Ramos (cell line): Measurements from ENCODE around the gene ABLIM2.

Source experiments
- in situ Hi-C: fragments of 300-500 bp; cut with MboI; formaldehyde crosslinking; loops from one replicate; pipeline ENCODE4 v1.14.3; 2022; ENCODE audit warnings: low sequenced_read_pairs; ENCODE audit not compliant: unreplicated experiment

ABLIM2 gene

GRCh38 chr4:8016527-8016926, 142.1 kb downstream of the ABLIM2 start:
- in situ Hi-C loops, result no loop called here

- in situ Hi-C loops, result no loop called here
Observed at GRCh38 chr4:8015512-8015911, 143.1 kb downstream of the ABLIM2 start.

GRCh38 chr4:8013976-8014726, 144.5 kb downstream of the ABLIM2 start:
- in situ Hi-C loops, result no loop called here

- in situ Hi-C loops, result no loop called here
Observed at GRCh38 chr4:8012517-8012916, 146.1 kb downstream of the ABLIM2 start.

GRCh38 chr4:8010618-8011017, 148.0 kb downstream of the ABLIM2 start:
- in situ Hi-C loops, result no loop called here

- in situ Hi-C loops, result no loop called here
Observed at GRCh38 chr4:8009710-8010511, 148.7 kb downstream of the ABLIM2 start.

- in situ Hi-C loops, result no loop called here
Observed at GRCh38 chr4:8009097-8009496, 149.5 kb downstream of the ABLIM2 start.

- in situ Hi-C loops, result no loop called here
Observed at GRCh38 chr4:8008391-8008790, 150.2 kb downstream of the ABLIM2 start.

- in situ Hi-C loops, result no loop called here
Observed at GRCh38 chr4:8007581-8007980, 151.0 kb downstream of the ABLIM2 start.

- in situ Hi-C loops, result no loop called here
Observed at GRCh38 chr4:8006471-8006870, 152.1 kb downstream of the ABLIM2 start.

- in situ Hi-C loops, result no loop called here
Observed at GRCh38 chr4:8005814-8006215, 152.8 kb downstream of the ABLIM2 start.

GRCh38 chr4:8005033-8005808, 153.4 kb downstream of the ABLIM2 start:
- in situ Hi-C loops, result no loop called here

GRCh38 chr4:8004066-8004465, 154.5 kb downstream of the ABLIM2 start:
- in situ Hi-C loops, result no loop called here

- in situ Hi-C loops, result no loop called here
Observed at GRCh38 chr4:8002525-8003309, 155.9 kb downstream of the ABLIM2 start.

GRCh38 chr4:8001564-8002355, 156.9 kb downstream of the ABLIM2 start:
- in situ Hi-C loops, result no loop called here

GRCh38 chr4:8000721-8001491, 157.7 kb downstream of the ABLIM2 start:
- in situ Hi-C loops, result no loop called here

GRCh38 chr4:8000247-8000646, 158.4 kb downstream of the ABLIM2 start:
- in situ Hi-C loops, result no loop called here

GRCh38 chr4:7999695-8000094, 158.9 kb downstream of the ABLIM2 start:
- in situ Hi-C loops, result no loop called here

- in situ Hi-C loops, result no loop called here
Observed at GRCh38 chr4:7999279-7999678, 159.3 kb downstream of the ABLIM2 start.
